SJSA1 (cell line): ENCODE data around the gene ZNF80. TPM values are rescaled to one million over a fixed set of nuclear protein-coding genes. Genes with fewer than 3 reads are reported as not detected.

Experiments
- DNase-seq, 2 experiments: peaks; one replicate each; pipeline ENCODE4 v3.0.0-alpha.2; 2015 to 2020; ENCODE audit warnings: low spot score in 2 of 2, low read depth in 1 of 2
- H3K27ac ChIP-seq: fragments of 250-450 bp; sonication (Bioruptor Pico); 2 replicates; pipeline ENCODE4 v1.5.1; 2020; ENCODE audit warnings: mild to moderate bottlenecking, moderate library complexity
- H3K27me3 ChIP-seq: fragments of 250-450 bp; sonication (Bioruptor Pico); replicated peaks from 2 replicates; pipeline ENCODE4 v1.5.1; 2020; ENCODE audit warnings: mild to moderate bottlenecking, moderate library complexity
- H3K36me3 ChIP-seq: fragments of 250-450 bp; sonication (Bioruptor Pico); 2 replicates; pipeline ENCODE4 v1.5.1; 2020; ENCODE audit warnings: mild to moderate bottlenecking
- H3K4me1 ChIP-seq: fragments of 250-450 bp; sonication (Bioruptor Pico); replicated peaks from 2 replicates; pipeline ENCODE4 v1.6.1; 2021; ENCODE audit warnings: mild to moderate bottlenecking
- H3K4me3 ChIP-seq: fragments of 250-450 bp; sonication (Bioruptor Pico); 2 replicates; pipeline ENCODE4 v1.5.1; 2020; ENCODE audit warnings: mild to moderate bottlenecking
- H3K9me3 ChIP-seq: fragments of 250-450 bp; sonication (Bioruptor Pico); replicated peaks from 2 replicates; pipeline ENCODE4 v1.5.1; 2020; ENCODE audit warnings: mild to moderate bottlenecking
- total RNA-seq: library from RNA; depleted of rRNA; stranded (reverse); fragments of >200 nt; shearing (Covaris generic); gene quantifications from 2 replicates; pipeline ENCODE4 v1.2.3, GENCODE V29; 2014; rRNA removed

The ZNF80 gene
- total RNA-seq, 1 experiment from 2014 or later, result not detected

GRCh38 chr3:114214542-114215341, 22.6 kb downstream of the ZNF80 start:
- Histone ChIP-seq H3K27me3 (no peaks in the 10 kb centered on the region), H3K27ac (no peak overlapping the region), H3K9me3 (no peaks in the 10 kb centered on the region), H3K4me1 (peaks cover 5% of the 10 kb centered on the region; the same call in 1 of the 2 replicates), H3K4me3 (no peak overlapping the region), H3K36me3 (no peaks in the 10 kb centered on the region)
- no peak for DNase-seq

- DNase-seq, result peak in 1 of 2 experiments; percentile 26
- Histone ChIP-seq H3K4me3 (no peak overlapping the region), H3K27me3 (no peaks in the 10 kb centered on the region), H3K9me3 (no peaks in the 10 kb centered on the region), H3K27ac (no peak overlapping the region), H3K4me1 (peaks cover 5% of the 10 kb centered on the region; the same call in 1 of the 2 replicates), H3K36me3 (no peaks in the 10 kb centered on the region)
These were observed 23.5 kb downstream of the ZNF80 start for GRCh38 chr3:114213627-114214541.

DNA sequence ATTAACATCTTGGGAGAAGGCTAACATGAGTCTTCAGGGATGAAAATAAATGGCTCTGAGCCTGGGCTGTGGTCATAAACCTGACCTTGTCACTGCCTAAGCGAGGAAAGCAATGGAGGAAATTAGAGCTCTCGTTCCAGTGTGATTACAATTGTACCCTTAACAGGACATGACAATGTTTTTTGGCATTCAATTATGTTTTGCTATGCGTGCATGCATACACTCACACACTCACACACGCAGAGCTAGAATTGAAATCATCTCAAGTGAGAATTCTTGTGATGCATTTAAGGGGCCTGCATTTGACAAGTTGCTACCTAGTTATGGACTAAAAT, 24.1 kb downstream of the ZNF80 start:
- no peaks in the 10 kb centered on the region for H3K36me3 ChIP-seq
- DNase-seq, result peak in 1 of 2 experiments; percentile 1
- no peaks in the 10 kb centered on the region for H3K27me3 ChIP-seq
- peaks cover 5% of the 10 kb centered on the region; the same call in 1 of the 2 replicates for H3K4me1 ChIP-seq
- no peak overlapping the region for H3K27ac ChIP-seq
- H3K4me3 ChIP-seq, result no peak overlapping the region
- no peaks in the 10 kb centered on the region for H3K9me3 ChIP-seq

GRCh38 chr3:114212646-114213045, 24.7 kb downstream of the ZNF80 start:
- H3K4me1 ChIP-seq, result peaks cover 5% of the 10 kb centered on the region; the same call in 1 of the 2 replicates
- no peak overlapping the region for H3K4me3 ChIP-seq
- H3K9me3 ChIP-seq, result no peaks in the 10 kb centered on the region
- DNase-seq, result no peak
- no peak overlapping the region for H3K27ac ChIP-seq
- no peaks in the 10 kb centered on the region for H3K27me3 ChIP-seq
- no peaks in the 10 kb centered on the region for H3K36me3 ChIP-seq

DNA sequence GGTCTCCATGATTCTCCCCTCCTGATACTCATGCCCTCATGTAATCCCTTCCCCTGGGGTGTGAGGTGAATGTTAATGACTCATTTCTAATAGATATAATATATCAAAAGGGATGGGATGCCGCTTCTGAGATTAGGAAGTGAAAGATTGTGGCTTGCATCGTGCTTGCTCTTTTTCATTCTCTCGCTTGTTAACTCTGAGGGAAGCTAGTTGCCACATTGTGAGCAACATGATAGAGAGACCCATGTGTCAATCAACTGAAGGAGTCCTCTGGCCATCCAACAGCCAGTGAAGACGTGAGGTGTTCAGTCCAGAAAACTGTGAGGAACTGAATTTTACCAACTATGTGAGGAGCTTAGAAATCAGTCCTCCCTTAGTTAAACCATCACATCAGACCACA, 29.6 kb downstream of the ZNF80 start:
- Histone ChIP-seq H3K27ac (no peak overlapping the region), H3K36me3 (no peaks in the 10 kb centered on the region), H3K4me3 (no peak overlapping the region), H3K27me3 (peaks cover 6% of the 10 kb centered on the region; the same call in 1 of the 2 replicates), H3K9me3 (no peaks in the 10 kb centered on the region), H3K4me1 (no peaks in the 10 kb centered on the region)
- DNase-seq, result no peak

DNA sequence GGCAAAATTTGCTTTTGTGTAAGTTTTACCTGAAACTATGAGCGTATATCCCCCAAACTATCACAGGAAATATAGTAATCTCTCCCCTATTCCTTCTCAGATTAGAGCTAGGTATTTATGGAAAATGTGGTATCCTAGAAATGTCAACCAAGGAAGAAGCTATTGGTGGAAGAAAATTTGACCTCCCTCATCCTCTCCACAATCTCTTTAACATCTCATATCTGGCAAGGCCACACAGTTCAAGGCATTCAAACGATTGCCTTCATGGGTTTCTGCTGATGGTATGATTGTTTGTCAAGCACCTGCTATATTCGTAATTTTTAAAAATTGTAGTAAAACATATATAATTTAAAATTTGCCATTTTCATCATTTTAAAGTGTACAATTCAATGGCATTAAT, 31.0 kb downstream of the ZNF80 start:
- peaks cover 6% of the 10 kb centered on the region; the same call in 1 of the 2 replicates for H3K27me3 ChIP-seq
- no peaks in the 10 kb centered on the region for H3K4me1 ChIP-seq
- H3K9me3 ChIP-seq, result no peaks in the 10 kb centered on the region
- no peaks in the 10 kb centered on the region for H3K36me3 ChIP-seq
- no peak overlapping the region for H3K27ac ChIP-seq
- H3K4me3 ChIP-seq, result no peak overlapping the region
- DNase-seq, result no peak

DNA sequence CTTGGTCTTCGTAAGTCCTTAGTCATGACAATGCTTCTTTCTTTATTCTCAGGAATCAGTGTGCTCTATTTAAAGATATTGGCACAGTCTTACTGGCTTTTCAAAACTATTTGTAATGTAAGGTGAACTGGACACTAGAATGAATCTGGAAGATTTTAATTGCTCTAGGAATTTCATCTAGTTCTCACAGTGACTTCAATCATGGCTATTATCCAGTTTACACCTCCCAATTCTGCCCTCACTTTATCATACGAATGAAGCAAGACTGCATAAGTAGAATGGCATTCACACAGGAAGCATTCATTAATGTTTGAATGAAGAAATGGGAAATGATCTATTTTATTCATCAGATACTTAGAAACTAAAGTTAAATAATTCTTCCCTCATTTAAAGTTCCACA, 31.8 kb downstream of the ZNF80 start:
- Histone ChIP-seq H3K27me3 (peaks cover 6% of the 10 kb centered on the region; the same call in 1 of the 2 replicates), H3K27ac (no peak overlapping the region), H3K4me3 (no peak overlapping the region), H3K9me3 (no peaks in the 10 kb centered on the region), H3K36me3 (no peaks in the 10 kb centered on the region), H3K4me1 (no peaks in the 10 kb centered on the region)
- DNase-seq, result no peak

DNA sequence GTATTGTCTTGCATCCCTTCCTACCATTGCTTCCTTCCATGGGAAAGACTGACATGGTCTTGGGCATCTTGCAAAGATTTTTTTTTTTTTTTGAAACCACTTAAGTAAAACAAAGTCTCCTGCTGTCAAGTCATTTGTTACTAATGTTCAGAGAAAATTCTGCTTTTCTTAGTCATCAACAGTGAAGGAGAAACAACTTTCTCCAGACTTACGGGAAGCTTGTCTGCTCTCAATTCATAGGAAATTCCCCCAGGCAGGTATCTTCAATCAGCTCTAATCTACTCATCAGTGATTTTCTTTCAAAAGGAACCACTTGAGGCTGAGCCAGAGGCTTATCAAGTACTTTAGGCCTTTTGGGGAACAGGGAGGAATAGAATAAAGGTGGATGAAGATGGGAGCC, 42.6 kb downstream of the ZNF80 start:
- no peak for DNase-seq
- no peaks in the 10 kb centered on the region for H3K36me3 ChIP-seq

DNA sequence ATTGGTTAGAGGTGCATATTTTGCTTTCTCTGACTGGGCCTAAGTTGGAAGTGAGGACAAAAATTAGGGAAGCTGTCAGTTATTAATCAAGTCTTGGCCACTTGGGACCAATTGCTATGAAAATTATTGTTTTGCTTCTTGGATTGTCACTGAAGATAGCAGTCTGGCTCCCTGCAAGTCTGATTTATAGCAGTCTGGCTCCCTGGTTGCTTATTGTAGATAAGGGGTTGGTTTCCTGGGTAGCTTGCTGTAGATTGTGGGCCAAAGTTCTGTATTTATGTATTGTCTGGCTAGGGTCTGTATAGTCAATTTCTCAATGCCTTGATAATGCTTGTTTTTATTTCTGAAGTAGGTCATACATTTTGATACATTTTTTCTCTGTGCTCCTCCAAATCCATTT, 45.2 kb downstream of the ZNF80 start:
- Histone ChIP-seq H3K27ac (no peak overlapping the region), H3K4me3 (no peak overlapping the region), H3K9me3 (no peaks in the 10 kb centered on the region), H3K36me3 (no peaks in the 10 kb centered on the region), H3K27me3 (no peaks in the 10 kb centered on the region), H3K4me1 (no peaks in the 10 kb centered on the region)
- no peak for DNase-seq

More for the DNA sequence above, 42.6 kb downstream of the ZNF80 start:
- Histone ChIP-seq H3K9me3 (no peaks in the 10 kb centered on the region), H3K27ac (no peak overlapping the region), H3K27me3 (no peaks in the 10 kb centered on the region), H3K4me1 (no peaks in the 10 kb centered on the region), H3K4me3 (no peak overlapping the region)

DNA sequence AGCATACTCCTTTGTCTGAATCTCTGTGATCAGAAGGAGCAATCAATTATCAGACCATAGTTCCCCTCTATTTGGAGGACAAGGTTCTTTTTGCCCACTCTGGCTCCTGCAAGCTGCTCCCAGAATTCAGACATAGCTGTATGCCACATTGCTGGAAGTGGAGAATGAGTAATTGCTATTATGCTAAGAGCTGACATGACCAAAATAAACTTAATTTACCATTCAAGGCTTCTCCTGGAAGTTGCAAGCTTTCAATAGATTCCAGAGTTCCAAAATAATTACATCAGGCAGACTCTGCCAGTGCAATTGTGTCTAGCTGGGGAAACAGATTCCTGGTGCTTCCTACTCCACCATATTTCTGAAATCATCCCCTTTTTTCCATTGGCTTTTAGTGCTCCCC, 50.9 kb downstream of the ZNF80 start:
- Histone ChIP-seq H3K27me3 (0 out of 2 replicates have a peak, but pooled peaks cover 4% of the 10 kb centered on the region), H3K27ac (no peak overlapping the region), H3K9me3 (no peaks in the 10 kb centered on the region), H3K36me3 (no peaks in the 10 kb centered on the region), H3K4me3 (no peak overlapping the region), H3K4me1 (no peaks in the 10 kb centered on the region)
- no peak for DNase-seq

Other genes with a start within 250 kb of the ZNF80 start
- gene CCDC191, start 181.1 kb downstream of the ZNF80 start, total RNA-seq, result 0.39 and 7.4 TPM in 2 replicates
- 19.7 and 22.7 TPM in 2 replicates for gene QTRT2, start 180.8 kb downstream of the ZNF80 start, total RNA-seq
- gene DRD3, start 58.5 kb downstream of the ZNF80 start, total RNA-seq, result not detected in 2 replicates
- gene TIGIT, start 56.5 kb upstream of the ZNF80 start, total RNA-seq, result not detected in 2 replicates